ENCODE measurements around the gene SLC5A11.
"Not testable (repeated sequence)": the region's sequence is repeated elsewhere in the genome, so short reads cannot be mapped to it uniquely, and the experiment has no call there.

Gene SLC5A11

DNA sequence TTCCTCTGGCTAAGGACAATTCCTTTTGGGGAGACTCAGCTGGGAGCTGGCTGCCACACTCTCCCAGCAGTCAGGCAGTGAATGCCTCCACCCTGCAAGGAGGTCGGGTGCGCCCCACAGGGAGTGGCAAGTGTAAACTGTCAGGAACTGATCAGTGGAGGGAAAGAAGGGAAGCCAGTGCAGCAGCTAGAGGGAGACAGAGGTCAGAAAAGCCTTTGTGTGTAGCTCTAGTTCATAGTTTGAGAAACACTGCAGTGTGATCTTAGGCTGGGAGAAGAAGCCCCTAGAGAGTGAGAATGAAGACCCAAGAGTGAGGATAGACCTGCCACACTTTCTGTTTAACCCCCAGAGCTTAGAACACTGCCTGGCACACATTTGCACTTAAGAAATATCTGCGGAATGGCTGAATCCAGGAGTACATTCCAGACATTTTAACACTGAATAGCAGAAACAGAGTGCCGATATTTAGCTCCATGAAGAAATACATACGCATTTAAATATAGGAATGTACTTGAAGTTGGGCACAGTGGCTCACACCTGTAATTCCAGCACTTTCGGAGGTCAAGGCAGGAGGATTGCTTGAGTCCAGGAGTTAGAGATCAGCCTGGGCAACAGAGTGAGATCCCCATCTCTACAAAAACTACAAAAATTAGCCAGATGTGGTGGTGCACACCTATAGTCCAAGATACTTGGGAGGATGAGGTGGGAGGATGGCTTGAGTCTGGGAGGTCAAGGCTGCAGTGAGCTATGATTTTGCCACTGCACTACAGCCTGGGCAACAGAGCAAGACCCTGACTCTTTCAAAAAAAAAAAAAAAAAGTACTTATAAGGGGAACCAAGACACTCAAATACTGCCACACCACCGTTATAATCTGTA, 11.1 kb upstream of the SLC5A11 start:
- DNase-seq (ENCODE audit: low spot score): peak; percentile 67

DNA sequence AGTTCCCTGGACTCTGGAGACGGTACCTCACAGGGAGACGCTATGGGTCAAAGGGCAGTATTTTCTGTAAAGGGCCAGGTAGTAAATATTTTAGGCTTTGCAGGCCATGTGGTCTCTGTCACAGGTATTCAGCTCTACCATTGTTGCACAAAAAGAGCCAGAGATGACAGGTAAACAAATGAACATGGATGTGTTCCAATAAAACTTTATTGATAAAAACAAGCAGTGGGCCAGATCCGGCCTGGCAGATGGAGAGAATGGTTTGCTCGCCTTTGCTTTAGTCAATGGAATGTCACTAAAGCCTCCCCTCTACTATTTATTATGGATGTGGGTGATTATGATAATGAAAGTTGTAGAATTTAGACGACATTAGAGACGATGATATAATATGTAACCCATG, 8.9 kb upstream of the SLC5A11 start:
- no peak for DNase-seq (ENCODE audit: low spot score)

DNA sequence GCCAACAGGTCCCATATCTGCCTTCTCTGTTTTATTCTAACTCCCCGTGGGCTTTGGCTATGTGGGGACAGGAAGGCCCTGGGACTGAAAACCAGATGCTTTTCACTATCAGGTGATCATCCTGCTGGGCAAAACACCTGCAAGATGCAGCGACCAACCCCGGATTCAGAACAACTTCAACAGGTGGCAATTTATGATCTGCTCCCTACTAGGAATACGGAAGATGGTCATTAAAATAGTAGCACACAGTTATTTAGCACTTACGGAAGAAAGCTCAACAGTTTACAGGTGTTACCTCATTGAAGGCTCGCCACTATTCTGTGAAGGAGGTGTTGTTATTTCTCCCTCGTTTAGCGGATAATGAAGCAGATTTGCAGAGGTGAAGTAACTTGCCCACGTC, 7.8 kb upstream of the SLC5A11 start:
- DNase-seq (ENCODE audit: low spot score): no peak

DNA sequence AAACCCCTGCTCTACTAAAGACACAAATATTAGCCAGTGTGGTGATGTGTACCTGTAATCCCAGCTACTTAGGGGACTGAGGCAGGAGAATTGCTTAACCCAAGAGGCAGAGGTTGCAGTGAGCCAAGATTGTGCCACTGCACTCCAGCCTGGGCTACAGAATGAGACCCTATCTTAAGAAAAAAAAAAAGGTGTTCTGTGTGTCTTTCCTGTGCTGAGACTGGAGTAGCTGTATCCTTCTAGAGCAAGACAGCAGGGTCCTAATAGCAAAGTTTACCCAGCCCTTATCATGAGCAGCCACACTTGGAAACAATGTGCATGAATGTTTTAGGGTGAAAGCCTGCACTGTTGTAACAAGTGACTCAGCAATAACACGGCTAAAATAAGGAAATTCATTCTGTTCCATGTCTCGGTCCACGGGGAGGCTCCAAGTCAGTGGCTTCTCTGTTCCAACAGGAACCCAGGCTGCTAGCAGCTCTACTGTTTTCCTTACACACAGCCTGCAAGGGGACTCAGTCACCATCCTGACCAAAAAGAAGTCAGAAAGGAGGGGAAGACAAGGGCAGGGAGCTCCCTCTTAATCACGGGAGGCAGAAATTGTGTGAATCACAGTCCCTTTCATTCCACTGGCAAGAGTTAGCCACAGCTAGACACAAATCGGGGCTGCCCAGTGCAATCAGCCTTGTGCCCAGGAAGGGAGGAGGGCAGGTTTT, 7.1 kb upstream of the SLC5A11 start:
- no peak for DNase-seq (ENCODE audit: low spot score)

DNA sequence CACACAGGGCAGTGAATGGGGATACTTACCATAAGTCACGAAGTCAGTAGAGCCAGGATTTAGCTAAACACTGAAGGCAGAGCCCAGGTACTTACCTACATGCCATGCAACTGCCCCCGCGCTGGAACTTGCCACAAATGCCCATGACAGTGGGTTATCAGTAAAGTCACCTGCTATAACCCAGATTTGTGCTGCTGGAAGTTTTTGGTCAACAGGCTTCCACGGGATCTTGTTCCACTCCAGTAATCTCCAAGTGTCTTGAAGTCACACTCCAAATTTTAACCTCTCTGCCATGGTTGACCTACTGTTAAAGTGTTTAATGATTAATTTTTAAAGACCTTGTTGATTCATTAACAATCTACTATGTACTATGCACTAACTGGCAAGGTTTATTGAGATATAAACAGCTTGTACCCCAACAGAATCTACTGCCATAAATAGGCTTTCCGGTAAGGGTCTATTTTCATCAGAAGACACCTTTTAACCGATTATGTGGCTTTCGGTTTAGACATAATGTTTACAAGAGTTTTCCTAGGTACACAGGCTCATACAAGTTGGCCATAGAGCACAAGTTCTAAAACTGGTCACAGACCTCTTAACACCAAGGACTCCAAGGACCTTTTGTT, 6.3 kb upstream of the SLC5A11 start:
- DNase-seq (ENCODE audit: low spot score): no peak

DNA sequence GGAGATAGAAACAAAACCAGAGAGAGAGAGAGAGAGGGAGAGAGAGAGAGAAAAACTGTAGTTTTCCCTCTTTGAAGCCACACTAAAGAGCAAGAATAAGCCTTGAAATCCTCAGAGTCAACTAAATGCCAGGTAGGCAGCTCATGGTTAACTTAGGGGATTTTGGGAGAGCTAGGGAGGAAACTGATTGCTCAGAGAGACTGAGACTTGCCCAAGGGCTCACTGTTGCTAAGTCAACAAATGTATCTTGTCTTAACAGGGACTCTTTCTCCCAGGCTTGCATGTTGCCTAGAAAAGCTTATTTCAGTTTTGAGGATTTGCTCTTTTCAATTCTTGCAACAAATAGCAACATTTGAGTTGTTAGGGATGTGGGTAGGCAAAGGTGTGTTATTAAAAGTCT, 4.5 kb upstream of the SLC5A11 start:
- DNase-seq (ENCODE audit: low spot score): no peak

DNA sequence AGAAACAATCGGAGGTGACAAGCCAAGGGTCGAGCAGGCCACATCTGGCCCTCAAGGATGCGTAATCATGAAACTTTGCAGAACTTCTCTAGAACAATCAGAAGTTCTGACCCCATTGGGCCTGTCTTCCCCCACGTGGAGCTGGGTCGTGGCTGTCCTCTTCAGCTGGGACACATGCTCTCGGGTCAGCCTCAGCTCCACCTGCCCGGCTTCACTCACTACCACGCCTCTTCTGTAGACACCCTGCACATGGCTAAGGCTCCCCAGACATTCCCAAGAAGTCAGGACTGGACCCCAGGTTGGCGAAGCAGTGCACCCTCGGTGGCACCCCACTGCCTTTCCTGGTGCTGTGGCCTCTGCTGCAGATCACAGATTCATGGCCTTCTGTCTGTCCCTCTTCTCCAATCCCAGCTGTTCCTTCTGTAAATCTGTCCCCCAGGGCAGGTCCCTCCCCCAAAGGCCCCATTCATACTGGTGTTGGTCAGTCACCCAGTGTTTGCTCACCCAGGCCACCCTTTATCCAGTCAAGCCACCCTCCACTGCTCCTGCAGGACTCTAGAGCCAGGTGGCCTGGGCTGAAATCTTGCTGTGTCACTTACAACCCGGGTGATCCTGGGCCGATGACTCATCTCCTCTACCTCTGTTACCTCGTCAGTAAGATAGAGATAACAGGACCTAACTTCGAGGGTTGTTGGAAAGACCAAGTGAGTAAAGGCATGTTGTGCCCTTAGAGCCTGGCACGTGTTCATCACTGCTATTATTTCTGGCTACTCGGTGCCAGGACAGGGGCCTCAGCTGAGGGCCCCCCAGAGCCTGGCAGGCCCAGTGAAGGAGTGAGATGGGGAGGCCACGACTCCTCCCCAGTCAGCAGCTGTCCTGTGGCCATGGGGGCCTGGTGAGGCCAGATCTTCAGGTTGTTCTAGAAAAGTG, 1.4 kb upstream of the SLC5A11 start:
- DNase-seq (ENCODE audit: low spot score): no peak

DNA sequence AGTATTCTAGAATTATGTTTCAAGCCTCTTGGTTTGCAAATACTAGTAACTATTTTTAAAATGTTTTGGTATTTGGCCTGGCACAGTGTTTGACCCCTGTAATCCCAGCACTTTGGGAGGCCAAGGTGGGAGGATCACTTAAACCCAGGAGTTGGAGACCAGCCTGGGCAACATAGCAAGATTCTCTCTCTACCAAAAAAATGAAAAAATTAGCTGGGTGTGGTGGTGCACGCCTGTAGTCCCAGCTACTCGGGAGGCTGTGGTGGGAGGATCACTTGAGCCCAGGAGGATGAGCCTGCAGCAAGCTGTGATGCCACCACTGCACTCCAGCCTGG, 765 bp upstream of the SLC5A11 start:
- not testable (repeated sequence) for DNase-seq (ENCODE audit: low spot score)

DNA sequence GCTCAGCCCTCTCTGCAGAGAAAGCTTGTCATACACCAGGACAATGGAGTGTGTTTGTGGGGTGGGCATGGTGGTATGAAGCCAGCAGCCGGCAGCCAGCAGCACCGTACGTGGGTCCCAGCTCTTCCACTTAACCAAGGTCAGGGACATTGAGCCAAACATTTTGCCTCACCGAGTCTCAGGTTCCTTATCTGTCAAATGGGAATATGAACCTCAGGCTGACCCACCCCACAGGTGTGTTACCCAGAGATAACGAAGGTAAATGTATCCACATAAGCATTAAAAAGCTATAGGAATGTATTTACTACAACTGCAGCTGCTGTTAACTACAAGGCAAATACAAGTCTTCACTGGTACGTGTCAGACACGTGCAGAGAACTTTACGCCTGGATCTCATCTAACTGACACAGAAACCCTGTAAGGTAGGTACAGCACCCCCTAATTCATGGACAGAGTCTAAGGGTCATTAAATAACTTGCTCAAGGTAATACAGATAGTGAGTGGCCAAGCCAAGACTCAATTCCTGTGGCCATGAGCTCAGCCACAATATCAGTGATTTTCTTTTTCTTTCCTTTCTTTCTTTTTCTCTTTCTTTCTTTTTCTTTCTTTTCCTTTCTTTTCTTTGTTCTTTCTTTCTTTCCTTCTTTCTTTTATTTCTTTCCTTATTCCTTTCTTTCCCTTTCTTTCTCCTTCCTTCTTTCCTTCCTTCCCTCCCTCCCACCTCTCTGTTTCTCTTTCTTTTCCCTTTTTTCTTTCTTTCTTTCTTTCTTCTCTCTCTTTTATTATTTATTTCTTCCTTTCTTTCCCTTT, 990 bp downstream of the SLC5A11 start:
- DNase-seq (ENCODE audit: low spot score): no peak

DNA sequence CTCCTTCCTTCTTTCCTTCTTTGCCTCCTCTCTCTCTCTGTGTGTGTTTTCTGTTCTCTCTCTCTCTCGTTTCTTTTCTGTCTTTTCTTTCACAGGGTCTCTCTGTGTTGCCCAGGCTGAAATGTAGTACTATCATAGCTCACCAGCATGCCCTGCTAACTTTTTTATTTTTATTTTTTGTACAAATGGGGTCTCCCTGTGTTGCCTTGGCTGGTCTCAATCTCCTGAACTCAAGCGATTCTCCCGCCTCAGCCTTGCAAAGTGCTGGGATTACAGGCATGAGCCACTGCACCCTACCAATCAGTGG, 1.5 kb downstream of the SLC5A11 start:
- DNase-seq (ENCODE audit: low spot score): no peak

DNA sequence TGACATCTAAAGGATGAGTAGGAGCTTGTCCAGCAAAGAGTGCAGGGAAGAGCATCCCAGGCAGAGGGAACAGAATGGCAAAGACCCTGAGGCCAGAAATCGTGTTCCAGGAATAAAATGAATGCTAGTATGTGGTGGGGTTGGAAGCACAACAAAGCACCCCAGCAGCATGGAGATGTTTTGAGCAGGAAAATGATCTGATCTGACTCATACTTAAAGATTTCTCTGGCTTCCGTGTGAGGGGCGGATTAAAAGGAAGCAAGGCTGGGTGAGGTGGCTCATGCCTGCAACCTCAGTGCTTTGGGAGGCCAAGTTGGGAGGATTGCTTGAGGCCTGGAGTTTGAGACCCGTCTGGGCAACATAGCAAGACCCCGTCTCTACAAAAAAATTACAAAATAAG, 2.3 kb downstream of the SLC5A11 start:
- no peak for DNase-seq (ENCODE audit: low spot score)

DNA sequence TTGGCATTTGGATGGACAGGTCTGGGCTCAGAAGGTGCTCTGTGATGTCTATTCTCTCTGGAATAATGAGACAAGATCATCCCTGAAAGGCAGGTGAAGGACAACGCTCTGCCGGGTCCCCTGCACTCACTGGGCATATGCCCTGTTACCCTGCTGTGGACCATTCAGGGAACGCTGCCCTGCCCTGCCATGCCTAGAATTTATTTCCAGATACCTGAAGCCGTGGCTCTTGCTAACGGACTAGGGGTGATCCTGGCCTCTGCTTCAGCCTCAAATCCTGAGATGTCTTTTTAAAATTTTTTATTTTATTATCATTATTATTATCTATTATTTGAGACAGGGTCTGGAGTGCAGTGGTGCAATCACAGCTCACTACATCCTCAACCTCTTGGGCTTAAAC, 3.9 kb downstream of the SLC5A11 start:
- no peak for DNase-seq (ENCODE audit: low spot score)

DNA sequence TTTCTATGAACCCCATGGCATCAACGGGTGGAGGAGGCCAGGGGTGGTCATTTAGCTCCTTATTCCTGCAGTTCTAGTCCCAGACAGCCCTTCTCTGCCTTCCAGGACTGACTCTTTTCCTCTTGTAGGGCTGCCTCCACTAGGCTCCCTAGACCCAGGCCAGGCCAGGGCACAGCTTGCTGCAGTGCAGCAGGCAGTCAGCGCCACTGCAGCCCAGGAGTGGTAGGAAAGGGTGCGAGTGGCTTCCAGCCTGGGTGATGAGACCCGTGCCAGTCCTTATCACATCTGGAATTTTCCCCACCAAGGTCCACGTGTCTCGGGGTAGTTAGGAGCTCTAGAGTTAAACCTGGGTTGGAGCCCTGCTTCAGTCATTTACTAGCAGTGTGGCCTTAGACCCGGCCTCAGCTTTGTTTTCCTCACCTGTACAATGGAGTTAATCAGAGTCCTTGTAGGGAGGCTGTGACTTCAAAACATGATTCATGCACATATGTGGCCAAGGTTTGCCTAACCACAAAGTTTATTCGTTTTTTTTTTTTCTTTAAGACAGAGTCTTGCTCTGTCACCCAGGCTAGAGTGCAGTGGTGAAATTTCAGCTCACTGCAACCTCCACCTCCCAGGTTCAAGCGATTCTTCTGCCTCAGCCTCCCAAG, 4.7 kb downstream of the SLC5A11 start:
- no peak for DNase-seq (ENCODE audit: low spot score)

DNA sequence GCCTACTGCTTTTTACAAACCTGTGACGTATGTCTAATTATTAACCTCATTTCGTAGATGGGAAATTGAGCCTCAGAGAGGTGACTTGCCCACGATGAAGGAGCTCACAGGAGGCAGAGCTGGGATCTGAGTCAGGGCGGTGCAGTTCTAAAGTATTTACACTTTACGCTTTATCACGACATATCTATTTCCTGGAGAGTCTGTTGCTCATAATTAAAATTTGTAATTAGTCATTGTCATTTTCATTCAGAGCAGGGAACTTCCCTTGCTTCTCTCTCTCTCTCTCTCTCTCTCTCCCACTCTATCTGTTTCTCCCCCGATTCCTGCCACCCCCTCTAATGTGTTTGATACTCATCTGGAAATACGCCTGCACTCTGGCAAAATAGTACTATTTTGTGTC, 5.9 kb downstream of the SLC5A11 start:
- no peak for DNase-seq (ENCODE audit: low spot score)

DNA sequence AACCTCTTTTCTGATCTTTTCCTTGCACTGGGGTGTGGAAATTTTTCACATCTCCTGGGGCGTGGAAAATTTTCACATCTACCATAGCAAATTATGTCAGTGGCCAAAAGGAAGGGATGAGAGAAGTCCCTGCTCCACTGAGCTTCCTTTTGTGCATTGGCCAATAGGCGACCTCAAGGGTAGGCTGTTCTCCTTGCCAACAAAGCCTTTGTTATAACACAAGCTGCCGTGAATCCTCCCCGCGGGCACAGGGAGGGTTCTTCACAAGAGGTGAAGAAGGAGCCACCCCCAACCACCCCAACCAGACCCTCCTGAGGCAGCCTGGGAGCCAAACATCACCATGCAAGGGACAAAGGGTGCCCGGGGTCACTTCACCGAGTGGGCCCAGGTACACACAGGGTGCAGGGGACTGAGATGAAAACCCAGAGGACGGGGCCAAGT, 6.5 kb downstream of the SLC5A11 start:
- no peak for DNase-seq (ENCODE audit: low spot score)

DNA sequence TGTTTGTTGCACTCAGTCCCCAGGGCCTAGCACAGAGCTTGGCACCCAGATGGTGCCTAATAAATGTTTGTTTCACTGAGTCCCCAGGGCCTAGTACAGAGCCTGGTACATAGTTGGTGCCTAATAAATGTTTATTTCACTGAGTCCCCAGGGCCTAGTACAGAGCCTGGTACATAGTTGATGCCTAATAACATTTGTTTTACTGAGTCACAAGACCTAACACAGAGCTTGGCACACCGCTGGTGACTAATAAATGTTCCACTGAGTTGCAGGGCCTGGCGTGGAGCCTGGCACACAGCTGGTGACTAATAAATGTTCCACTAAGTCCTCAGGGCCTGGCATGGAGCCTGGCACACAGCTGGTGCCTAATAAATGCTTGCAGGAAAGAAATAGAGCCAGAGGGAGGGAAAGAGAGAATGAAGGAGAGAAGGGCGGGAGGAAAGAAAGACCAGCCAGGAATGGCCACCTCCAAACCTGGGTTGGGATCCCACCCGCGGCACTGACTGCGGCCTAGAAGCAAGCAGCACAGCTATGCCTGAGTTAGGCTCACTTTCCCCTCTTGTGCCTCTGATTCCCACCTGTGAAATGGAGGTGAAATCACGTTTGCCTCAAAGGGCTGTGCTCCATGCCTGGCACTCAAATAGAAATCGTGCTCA, 7.5 kb downstream of the SLC5A11 start:
- DNase-seq (ENCODE audit: low spot score): no peak

DNA sequence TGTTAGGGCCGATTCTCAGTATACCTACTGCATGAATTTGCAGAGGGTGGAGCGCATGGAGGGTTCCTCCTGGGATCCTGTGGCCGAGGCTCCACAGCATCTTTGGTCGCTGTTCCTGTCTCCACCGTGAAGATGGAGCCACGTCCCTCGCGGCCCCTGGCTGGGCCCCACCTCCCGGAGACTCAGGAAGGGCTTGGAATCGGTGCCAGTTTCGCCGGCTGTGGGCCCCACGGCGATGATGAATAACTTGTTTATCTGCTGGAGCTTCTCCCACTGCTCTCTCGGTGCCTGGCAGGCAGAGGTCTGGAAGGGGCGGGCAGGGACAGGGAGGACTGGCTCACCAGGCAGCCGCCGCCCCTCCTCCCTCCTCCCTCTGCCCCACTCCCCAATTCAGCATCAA, 8.1 kb downstream of the SLC5A11 start:
- DNase-seq (ENCODE audit: low spot score): no peak

DNA sequence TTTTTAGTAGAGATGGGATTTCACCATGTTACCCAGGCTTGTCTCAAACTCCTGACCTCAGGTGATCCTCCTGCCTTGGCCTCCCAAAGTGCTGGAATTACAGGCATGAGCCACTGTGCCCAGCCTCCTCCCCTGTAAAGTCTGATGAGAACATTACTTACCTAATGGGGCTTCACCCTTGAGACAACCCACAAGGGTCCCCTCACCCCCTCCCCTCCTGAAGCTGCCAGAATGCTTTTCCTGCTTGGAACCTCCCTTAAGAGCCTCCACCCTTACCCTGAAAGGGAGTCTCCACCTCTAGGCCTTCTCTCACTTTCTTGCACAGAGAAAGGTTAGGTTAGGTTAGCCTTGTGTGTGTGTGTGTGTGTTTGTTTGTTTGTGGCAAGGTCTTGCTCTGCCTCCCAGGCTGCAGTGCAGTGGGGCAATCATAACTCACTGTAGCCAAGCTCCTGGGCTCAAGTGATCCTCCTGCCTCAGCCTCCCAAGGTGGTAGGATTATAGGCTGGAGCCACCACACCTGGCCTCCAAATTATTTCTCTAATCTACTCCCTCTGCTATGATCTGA, 8.9 kb downstream of the SLC5A11 start:
- no peak for DNase-seq (ENCODE audit: low spot score)

DNA sequence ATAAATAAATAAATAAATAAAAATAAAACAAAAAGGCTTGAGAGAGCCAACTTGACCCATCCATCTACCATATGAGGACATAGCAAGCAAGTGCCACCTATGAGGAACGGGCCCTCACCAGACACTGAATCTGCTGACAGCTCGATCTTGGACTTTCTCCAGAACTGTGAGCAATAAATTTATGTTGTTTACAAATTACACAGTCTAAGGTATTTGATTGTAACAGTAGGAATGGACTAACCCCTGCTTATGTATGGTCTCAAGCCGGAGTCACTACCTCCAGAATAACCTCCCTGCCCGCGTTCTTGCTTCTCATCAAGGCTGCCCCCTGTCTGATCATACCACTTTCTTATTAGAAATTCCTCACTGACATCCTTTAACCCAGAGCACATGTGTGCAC, 9.9 kb downstream of the SLC5A11 start:
- DNase-seq (ENCODE audit: low spot score): no peak

DNA sequence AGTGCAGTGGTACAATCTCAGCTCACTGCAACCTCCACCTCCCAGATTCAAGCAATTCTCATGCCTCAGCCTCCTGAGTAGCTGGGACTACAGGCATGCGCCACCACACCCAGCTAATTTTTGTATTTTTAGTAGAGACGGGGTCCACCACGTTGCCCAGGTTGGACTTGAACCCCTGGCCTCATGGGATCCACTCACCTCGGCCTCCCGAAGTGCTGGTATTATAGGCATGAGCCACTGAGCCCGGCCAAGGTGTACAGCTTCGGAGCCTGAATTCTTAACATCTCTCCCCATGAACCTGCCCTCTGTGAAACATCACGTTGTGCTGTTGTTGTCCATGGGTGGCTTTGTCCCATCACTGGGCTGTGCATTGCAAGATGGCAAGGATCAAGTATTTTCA, 11.1 kb downstream of the SLC5A11 start:
- not testable (repeated sequence) for DNase-seq (ENCODE audit: low spot score)

All from HuH-7 (cell line).